Neutrophil (primary cell): ENCODE measurements around the gene C16orf92.

ENCODE experiments used
- H3K27ac ChIP-seq: fragments of 200-600 bp; sonication (generic); 2 replicates; pipeline ENCODE4 v1.5.1; 2016; ENCODE audit warnings: mild to moderate bottlenecking, moderate library complexity
- H3K27me3 ChIP-seq: fragments of 200-600 bp; sonication (generic); 2 replicates; pipeline ENCODE4 v1.6.0; 2016; ENCODE audit warnings: mild to moderate bottlenecking
- H3K36me3 ChIP-seq: fragments of 200-600 bp; sonication (generic); 2 replicates; pipeline ENCODE4 v1.5.1; 2017
- H3K4me1 ChIP-seq, 2 experiments: fragments of 200-600 bp in 1 of 2; sonication (generic) in 1 of 2; 1 replicate in 1 of 2; 2 replicates in 1 of 2; pipeline versions ENCODE4 v1.5.1 to v1.6.1; 2013 to 2016; ENCODE audit warnings: low read depth in 1 of 2, low read length in 1 of 2, mild to moderate bottlenecking in 1 of 2, moderate library complexity in 1 of 2; ENCODE audit not compliant: control insufficient read depth in 1 of 2, insufficient read depth in 1 of 2
- H3K4me3 ChIP-seq, 2 experiments: fragments of 200-600 bp in 1 of 2; sonication (generic) in 1 of 2; 1 replicate in 1 of 2; 2 replicates in 1 of 2; pipeline ENCODE4 v1.5.1; 2013 to 2016; ENCODE audit warnings: low read depth in 1 of 2, low read length in 1 of 2, mild to moderate bottlenecking in 1 of 2, moderate library complexity in 1 of 2
- H3K9me3 ChIP-seq: fragments of 200-600 bp; sonication (generic); 2 replicates; pipeline ENCODE4 v1.5.1; 2016
- TF ChIP-seq, protein P1 (sequence below): fragments of 200-600 bp; sonication (generic); IDR thresholded peaks from 2 replicates; pipeline ENCODE4 v1.5.1; 2016; ENCODE audit warnings: antibody characterized with exemption

Gene C16orf92

DNA sequence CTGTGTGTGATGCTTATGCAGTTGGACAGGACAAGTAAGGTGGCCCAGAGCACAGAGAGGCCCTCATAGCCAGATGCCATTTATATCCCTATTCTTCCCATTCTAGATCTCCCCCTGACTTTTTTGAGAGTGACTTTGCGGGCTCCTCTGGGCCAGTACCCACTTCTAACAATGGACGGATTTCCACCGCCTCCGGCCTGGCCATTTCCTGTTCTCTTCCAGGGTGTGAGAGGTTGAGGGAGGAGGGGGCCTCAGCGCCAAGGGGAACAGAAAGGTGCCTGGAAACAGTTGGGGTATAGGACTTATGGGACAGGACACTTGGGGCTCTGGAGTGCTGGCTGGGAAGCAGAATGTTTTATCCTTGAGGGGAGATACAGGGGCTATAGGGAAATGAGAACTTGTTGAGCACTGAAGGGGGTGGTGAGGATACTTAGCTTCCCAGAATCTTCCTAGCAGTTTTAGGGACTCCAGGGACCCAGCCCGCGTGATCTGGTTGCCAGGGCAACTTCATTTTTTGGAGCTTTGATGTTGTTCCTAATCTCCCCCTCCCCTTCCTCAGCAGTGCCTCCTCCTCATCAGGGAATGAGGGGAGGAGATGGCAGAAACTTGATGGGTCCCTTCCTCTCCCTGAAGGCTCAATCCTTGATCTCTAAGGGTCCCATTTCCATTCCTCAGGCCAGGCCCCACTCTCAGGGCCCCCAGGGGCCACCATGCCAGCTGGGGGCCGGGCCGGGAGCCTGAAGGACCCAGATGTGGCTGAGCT lies 45.8 kb upstream of the C16orf92 start:
- Histone ChIP-seq H3K4me1 (peaks cover 35 to 38% of the 10 kb centered on the region in 2 experiments), H3K9me3 (no peaks in the 10 kb centered on the region), H3K27me3 (no peaks in the 10 kb centered on the region), H3K4me3 (no peak overlapping the region), H3K36me3 (peaks cover 47% of the 10 kb centered on the region), H3K27ac (no peak overlapping the region)
- TF ChIP-seq, protein P1, sequence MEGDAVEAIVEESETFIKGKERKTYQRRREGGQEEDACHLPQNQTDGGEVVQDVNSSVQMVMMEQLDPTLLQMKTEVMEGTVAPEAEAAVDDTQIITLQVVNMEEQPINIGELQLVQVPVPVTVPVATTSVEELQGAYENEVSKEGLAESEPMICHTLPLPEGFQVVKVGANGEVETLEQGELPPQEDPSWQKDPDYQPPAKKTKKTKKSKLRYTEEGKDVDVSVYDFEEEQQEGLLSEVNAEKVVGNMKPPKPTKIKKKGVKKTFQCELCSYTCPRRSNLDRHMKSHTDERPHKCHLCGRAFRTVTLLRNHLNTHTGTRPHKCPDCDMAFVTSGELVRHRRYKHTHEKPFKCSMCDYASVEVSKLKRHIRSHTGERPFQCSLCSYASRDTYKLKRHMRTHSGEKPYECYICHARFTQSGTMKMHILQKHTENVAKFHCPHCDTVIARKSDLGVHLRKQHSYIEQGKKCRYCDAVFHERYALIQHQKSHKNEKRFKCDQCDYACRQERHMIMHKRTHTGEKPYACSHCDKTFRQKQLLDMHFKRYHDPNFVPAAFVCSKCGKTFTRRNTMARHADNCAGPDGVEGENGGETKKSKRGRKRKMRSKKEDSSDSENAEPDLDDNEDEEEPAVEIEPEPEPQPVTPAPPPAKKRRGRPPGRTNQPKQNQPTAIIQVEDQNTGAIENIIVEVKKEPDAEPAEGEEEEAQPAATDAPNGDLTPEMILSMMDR: no peak

DNA sequence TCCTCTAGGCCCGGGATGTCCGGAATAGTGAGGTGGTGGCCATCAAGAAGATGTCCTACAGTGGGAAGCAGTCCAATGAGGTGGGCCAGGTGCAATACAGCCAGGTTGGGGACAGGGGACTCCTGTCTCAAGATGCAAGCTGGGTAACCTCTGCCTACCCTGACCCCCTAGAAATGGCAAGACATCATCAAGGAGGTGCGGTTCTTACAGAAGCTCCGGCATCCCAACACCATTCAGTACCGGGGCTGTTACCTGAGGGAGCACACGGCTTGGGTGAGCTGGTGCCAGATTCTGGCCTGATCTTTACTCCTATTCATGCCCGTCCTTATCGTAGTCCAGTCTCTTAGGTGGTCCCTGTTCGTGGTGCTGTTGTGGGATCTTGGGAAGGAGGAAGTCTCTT lies 44.9 kb upstream of the C16orf92 start:
- H3K9me3 ChIP-seq: no peaks in the 10 kb centered on the region
- TF ChIP-seq, protein P1: no peak
- H3K27me3 ChIP-seq: no peaks in the 10 kb centered on the region
- H3K36me3 ChIP-seq: peaks cover 56% of the 10 kb centered on the region
- H3K4me3 ChIP-seq: no peak overlapping the region
- H3K27ac ChIP-seq: no peak overlapping the region
- H3K4me1 ChIP-seq: peaks cover 27 to 30% of the 10 kb centered on the region in 2 experiments

DNA sequence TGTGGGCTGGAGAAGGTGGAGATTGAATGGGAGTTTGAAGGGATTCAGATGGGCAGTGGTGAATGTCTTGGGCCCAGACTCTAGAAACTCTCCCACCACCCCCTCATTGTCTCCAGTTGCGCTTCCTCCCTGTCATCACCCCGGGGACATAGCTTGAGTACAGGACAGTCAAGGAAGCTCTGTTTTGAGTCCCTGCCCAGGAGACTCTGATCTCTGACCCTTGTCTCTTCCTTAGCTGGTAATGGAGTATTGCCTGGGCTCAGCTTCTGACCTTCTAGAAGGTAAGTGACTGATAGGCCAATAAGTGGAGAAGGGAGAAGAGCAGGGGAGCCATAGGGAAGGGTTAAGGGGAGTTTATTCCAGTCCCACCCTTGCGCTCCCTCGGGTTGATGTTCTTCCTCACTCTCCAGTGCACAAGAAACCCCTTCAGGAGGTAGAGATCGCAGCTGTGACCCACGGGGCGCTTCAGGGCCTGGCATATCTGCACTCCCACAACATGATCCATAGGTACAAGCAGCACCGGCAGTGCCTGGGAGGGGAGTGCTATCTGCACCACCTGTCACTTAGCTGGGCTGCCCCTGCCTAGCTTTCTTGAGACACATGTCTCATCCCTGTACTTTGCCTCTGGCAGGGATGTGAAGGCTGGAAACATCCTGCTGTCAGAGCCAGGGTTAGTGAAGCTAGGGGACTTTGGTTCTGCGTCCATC lies 44.3 kb upstream of the C16orf92 start:
- no peak overlapping the region for H3K4me3 ChIP-seq
- H3K27me3 ChIP-seq: no peaks in the 10 kb centered on the region
- peaks cover 24 to 27% of the 10 kb centered on the region in 2 experiments for H3K4me1 ChIP-seq
- TF ChIP-seq, protein P1: no peak
- no peaks in the 10 kb centered on the region for H3K9me3 ChIP-seq
- H3K27ac ChIP-seq: no peak overlapping the region
- peaks cover 62% of the 10 kb centered on the region for H3K36me3 ChIP-seq

DNA sequence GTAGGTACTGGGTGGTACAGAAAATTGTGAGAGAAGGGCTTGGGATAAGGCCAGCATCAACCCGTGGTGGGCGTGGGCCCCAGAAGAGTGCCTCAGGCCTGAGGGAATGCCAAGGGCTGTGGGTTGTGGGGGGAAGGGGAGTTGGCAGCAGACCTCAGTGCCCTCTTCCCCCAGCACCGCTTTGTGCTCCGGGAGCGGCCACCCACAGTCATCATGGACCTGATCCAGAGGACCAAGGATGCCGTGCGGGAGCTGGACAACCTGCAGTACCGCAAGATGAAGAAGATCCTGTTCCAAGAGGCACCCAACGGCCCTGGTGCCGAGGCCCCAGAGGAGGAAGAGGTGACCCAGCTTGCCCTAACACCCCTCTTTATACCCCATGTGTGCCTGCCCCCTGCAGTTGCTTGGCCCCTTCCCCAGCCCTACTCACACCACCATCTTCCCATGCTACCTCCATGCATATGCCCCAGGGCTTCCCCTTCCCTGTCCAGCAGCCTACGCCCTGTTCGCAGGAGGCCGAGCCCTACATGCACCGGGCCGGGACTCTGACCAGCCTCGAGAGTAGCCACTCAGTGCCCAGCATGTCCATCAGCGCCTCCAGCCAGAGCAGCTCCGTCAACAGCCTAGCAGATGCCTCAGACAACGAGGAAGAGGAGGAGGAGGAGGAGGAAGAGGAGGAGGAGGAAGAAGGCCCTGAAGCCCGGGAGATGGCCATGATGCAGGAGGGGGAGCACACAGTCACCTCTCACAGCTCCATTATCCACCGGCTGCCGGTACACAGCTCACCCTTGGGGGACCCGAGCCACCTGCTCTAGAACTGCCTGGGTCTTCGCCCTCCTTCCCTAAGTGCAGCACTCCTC lies 40.2 kb upstream of the C16orf92 start:
- H3K9me3 ChIP-seq: no peaks in the 10 kb centered on the region
- H3K4me3 ChIP-seq: no peak overlapping the region
- H3K36me3 ChIP-seq: peaks cover 100% of the 10 kb centered on the region
- H3K27ac ChIP-seq: no peak overlapping the region
- H3K4me1 ChIP-seq: no peaks in the 10 kb centered on the region
- TF ChIP-seq, protein P1: no peak
- H3K27me3 ChIP-seq: no peaks in the 10 kb centered on the region

DNA sequence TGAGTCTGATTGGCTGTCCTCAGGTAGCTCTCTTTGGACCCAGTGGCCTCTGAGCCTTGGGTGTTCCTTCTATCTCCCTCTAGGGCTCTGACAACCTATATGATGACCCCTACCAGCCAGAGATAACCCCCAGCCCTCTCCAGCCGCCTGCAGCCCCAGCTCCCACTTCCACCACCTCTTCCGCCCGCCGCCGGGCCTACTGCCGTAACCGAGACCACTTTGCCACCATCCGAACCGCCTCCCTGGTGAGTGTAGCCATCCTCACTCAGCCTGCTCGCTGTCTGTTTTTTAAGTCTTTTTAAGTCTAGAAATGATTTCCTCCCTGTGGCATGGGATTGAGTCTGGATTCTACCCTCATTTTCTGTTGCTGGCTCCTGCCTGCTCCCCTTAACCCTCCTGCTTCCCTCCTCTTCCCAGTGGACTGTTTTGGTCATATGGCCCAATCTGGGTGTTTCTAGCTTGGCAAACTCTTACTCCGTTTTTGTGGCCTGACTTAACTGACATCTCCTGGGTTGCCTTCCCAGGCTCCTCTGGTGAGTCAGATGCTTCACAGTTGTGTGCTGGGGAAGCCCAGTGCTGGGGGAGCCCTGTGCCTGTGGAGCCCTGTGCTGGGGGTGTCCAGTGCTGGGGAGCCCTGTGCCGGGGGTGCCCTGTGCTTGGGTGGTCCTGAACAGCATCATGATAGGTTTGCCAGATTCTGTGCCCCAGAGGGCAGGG lies 39.4 kb upstream of the C16orf92 start:
- TF ChIP-seq, protein P1: no peak
- Histone ChIP-seq H3K9me3 (no peaks in the 10 kb centered on the region), H3K27me3 (no peaks in the 10 kb centered on the region), H3K27ac (no peak overlapping the region), H3K36me3 (peaks cover 100% of the 10 kb centered on the region), H3K4me1 (no peaks in the 10 kb centered on the region), H3K4me3 (no peak overlapping the region)
